Natural killer cell treated with Interleukin-12 subunit alpha and Interleukin-12 subunit beta and Interleukin-15 and Interleukin-18, amount 100 ng/mL, for 72 hours (primary cell): ENCODE results near the gene RAB23. TPM values are rescaled to one million over a fixed set of nuclear protein-coding genes. Genes with fewer than 3 reads are reported as not detected.
A peak's percentile ranks its signal among the peaks of the same experiment; 100 is the strongest.

Experiments used
- ATAC-seq, 2 donors: fragments of 150-1000 bp; cut with Tn5 transposase in 1 of 2; sonication (Bioruptor Pico), chemical (Tn5 transposase) in 1 of 2; 2 replicates each; pipeline ENCODE4 v1.10.0; 2021
- DNase-seq: peaks from one replicate; pipeline ENCODE4 v3.0.0; 2022; ENCODE audit warnings: low spot score
- H3K27ac Mint-ChIP-seq, 2 donors: 1 replicate in 1 of 2; 2 replicates in 1 of 2; pipeline ENCODE4 v1.8.0; 2022; ENCODE audit warnings: mixed read lengths in 2 of 2, mild to moderate bottlenecking in 1 of 2, moderate library complexity in 1 of 2
- H3K27me3 Mint-ChIP-seq, 2 donors: 1 replicate in 1 of 2; 2 replicates in 1 of 2; pipeline ENCODE4 v1.8.0; 2022; ENCODE audit warnings: mixed read lengths in 2 of 2
- H3K36me3 Mint-ChIP-seq: one replicate; pipeline ENCODE4 v1.8.0; 2022; ENCODE audit warnings: mixed read lengths
- H3K4me1 Mint-ChIP-seq, 2 donors: 1 replicate in 1 of 2; 2 replicates in 1 of 2; pipeline ENCODE4 v1.8.0; 2022; ENCODE audit warnings: low read depth in 2 of 2, mixed read lengths in 2 of 2, mild to moderate bottlenecking in 1 of 2
- H3K4me3 Mint-ChIP-seq: one replicate; pipeline ENCODE4 v1.8.0; 2022; ENCODE audit warnings: mixed read lengths
- H3K9me3 Mint-ChIP-seq: 2 replicates; pipeline ENCODE4 v1.8.0; 2022; ENCODE audit warnings: mixed read lengths
- total RNA-seq, 2 donors: library from RNA; stranded (reverse); gene quantifications; one replicate each; pipeline ENCODE4 v1.2.3, GENCODE V29; 2022

RAB23 gene
- total RNA-seq, 2 donors from 2014 or later = 1.7 to 2.7 TPM

DNA sequence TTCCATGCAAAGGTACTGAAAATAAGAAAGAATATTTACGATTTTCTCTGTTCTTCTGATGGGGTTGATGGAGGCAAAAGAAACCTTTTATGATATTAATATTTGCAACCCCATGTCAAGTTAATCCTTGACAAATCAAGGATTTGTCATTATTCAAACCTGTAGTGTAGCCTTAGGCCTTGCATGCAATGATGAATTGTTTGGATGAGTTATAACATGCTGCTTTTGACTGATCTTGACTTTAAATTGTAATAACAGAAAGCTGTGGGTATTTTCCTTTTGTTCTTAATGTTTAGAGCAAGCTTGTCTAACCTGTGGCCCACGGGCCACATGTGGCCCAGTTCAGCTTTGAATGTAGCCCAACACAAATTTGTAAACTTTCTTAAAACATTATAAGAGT is 63.0 kb downstream of the RAB23 start:
- peaks cover 3% of the 10 kb centered on the region for H3K36me3 Mint-ChIP-seq
- no peak overlapping the region for H3K4me3 Mint-ChIP-seq
- H3K27me3 Mint-ChIP-seq = no peaks in the 10 kb centered on the region
- H3K4me1 Mint-ChIP-seq = no peaks in the 10 kb centered on the region
- no peak overlapping the region for H3K27ac Mint-ChIP-seq
- ATAC-seq (no peak), DNase-seq (no peak)
- H3K9me3 Mint-ChIP-seq = no peaks in the 10 kb centered on the region

DNA sequence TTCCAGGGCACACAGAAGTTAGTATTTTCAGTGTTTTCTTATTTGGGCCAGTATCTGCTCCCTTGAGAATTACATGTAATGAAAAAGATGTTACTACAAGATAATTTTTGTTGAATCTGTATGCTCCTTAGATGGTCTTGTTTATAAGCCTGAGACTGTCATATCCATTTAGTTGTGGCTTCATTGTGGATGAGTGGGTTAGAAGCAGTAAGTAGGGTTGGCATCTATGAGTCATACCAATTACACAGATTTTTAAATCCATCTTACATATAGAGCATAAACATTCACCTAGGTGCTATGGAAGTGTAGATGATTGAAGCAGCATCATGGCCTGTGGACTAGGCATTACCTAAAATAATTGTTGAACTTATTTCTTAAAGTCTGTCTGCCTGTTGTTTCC is 63.4 kb downstream of the RAB23 start:
- ATAC-seq = no peak
- no peaks in the 10 kb centered on the region for H3K36me3 Mint-ChIP-seq

GRCh38 chr6:57147955-57148858 is 73.9 kb downstream of the RAB23 start:
- peaks cover 29% of the 10 kb centered on the region for H3K36me3 Mint-ChIP-seq
- DNase-seq (no peak), ATAC-seq (peak in 1 of 2 donors; percentile 56)
- peak overlapping the region in 1 of 2 donors; percentile 11 for H3K27ac Mint-ChIP-seq
- H3K27me3 Mint-ChIP-seq = no peaks in the 10 kb centered on the region
- H3K4me1 Mint-ChIP-seq = peaks cover 0 to 6% of the 10 kb centered on the region in 2 donors
- H3K4me3 Mint-ChIP-seq = peak overlapping the region; percentile 14
- no peaks in the 10 kb centered on the region for H3K9me3 Mint-ChIP-seq

More for the DNA sequence above, 63.4 kb downstream of the RAB23 start:
- DNase-seq = no peak
- H3K27me3 Mint-ChIP-seq = no peaks in the 10 kb centered on the region
- no peak overlapping the region for H3K4me3 Mint-ChIP-seq
- no peaks in the 10 kb centered on the region for H3K9me3 Mint-ChIP-seq
- no peak overlapping the region for H3K27ac Mint-ChIP-seq
- H3K4me1 Mint-ChIP-seq = no peaks in the 10 kb centered on the region

- ATAC-seq (no peak), DNase-seq (no peak)
- H3K27ac Mint-ChIP-seq = no peak overlapping the region
- H3K27me3 Mint-ChIP-seq = no peaks in the 10 kb centered on the region
- H3K36me3 Mint-ChIP-seq = peaks cover 33% of the 10 kb centered on the region
- H3K9me3 Mint-ChIP-seq = no peaks in the 10 kb centered on the region
- peaks cover 0 to 6% of the 10 kb centered on the region in 2 donors for H3K4me1 Mint-ChIP-seq
- H3K4me3 Mint-ChIP-seq = peak overlapping the region; percentile 14
Measured at GRCh38 chr6:57147401-57147800, 74.7 kb downstream of the RAB23 start.

- ATAC-seq (no peak), DNase-seq (no peak)
- no peak overlapping the region for H3K4me3 Mint-ChIP-seq
- H3K27me3 Mint-ChIP-seq = no peaks in the 10 kb centered on the region
- no peak overlapping the region for H3K27ac Mint-ChIP-seq
- no peaks in the 10 kb centered on the region for H3K9me3 Mint-ChIP-seq
- peaks cover 0 to 6% of the 10 kb centered on the region in 2 donors for H3K4me1 Mint-ChIP-seq
- H3K36me3 Mint-ChIP-seq = peaks cover 30% of the 10 kb centered on the region
Measured at GRCh38 chr6:57143690-57144089, 78.4 kb downstream of the RAB23 start.

DNA sequence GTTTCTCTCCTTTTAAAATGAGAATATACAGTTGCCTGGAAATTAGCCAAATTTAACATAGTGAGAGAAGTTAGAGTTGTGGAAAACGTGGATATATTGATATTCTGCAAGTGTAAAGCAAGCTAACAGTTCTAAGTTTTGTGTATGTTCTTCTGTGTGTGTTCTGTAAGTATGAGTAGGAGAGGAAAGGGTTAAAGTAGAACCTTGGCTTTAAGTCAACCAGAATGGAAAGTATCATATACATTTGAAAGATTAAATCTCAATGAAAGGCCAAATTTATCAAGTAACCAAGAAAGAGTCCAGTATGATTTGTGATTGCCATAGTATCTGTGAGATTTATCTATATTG is 80.0 kb downstream of the RAB23 start:
- DNase-seq = no peak
- ATAC-seq = no peak
- Mint-ChIP-seq H3K4me3 (no peak overlapping the region), H3K9me3 (no peaks in the 10 kb centered on the region), H3K36me3 (peaks cover 21% of the 10 kb centered on the region), H3K27ac (no peak overlapping the region), H3K27me3 (no peaks in the 10 kb centered on the region), H3K4me1 (peaks cover 9 to 13% of the 10 kb centered on the region in 2 donors)

DNA sequence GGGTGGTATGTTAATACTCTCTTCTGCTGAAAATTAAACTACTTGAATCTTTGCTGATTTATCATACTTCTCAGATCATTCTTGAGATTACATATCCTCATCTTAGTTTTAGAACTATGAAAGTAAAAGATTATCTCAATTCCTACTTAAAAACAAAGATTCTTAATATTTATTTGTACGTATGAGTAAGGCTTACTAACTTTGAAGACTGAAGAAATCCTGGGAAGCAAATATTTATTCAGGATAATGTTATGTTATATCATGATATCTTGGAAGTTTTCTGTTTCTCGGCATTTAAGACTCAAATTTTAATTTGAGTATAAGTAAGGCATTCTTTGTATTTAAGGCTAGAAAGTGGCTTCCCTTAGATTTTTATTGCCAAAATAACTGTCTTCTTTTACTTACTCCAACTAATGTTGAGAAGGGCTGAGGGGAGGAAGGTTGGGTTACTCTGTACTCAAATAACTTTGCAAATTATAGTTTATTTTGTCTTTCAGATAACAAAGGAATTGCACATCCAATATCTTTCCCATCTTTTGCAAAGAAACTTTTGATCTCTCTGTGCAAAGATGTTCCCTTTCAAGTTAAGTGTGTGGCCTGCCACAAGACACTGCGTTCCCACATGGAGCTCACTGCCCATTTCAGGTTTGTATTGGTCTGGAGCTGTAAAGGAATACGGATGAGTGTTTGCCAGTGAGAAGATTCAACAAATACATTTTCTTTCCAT is 80.5 kb downstream of the RAB23 start:
- H3K4me3 Mint-ChIP-seq = no peak overlapping the region
- H3K9me3 Mint-ChIP-seq = no peaks in the 10 kb centered on the region
- no peak for DNase-seq
- H3K27me3 Mint-ChIP-seq = no peaks in the 10 kb centered on the region
- peaks cover 26% of the 10 kb centered on the region for H3K36me3 Mint-ChIP-seq
- peaks cover 15 to 18% of the 10 kb centered on the region in 2 donors for H3K4me1 Mint-ChIP-seq
- no peak overlapping the region for H3K27ac Mint-ChIP-seq
- no peak for ATAC-seq

GRCh38 chr6:57138026-57138425 is 84.1 kb downstream of the RAB23 start:
- H3K27me3 Mint-ChIP-seq = no peaks in the 10 kb centered on the region
- peaks cover 20 to 22% of the 10 kb centered on the region in 2 donors for H3K4me1 Mint-ChIP-seq
- peaks cover 37% of the 10 kb centered on the region for H3K36me3 Mint-ChIP-seq
- H3K4me3 Mint-ChIP-seq = peak overlapping the region; percentile 71
- DNase-seq (no peak), ATAC-seq (peak; percentile 77 to 81)
- peak overlapping the region; percentile 37 to 51 for H3K27ac Mint-ChIP-seq
- H3K9me3 Mint-ChIP-seq = no peaks in the 10 kb centered on the region

- H3K4me3 Mint-ChIP-seq = peak overlapping the region; percentile 71
- ATAC-seq (peak; percentile 96), DNase-seq (peak; percentile 69)
- H3K27ac Mint-ChIP-seq = peak overlapping the region; percentile 37 to 51
- peaks cover 32% of the 10 kb centered on the region for H3K36me3 Mint-ChIP-seq
- no peaks in the 10 kb centered on the region for H3K27me3 Mint-ChIP-seq
- H3K4me1 Mint-ChIP-seq = peaks cover 20 to 22% of the 10 kb centered on the region in 2 donors
- H3K9me3 Mint-ChIP-seq = no peaks in the 10 kb centered on the region
Measured at GRCh38 chr6:57137350-57137749, 84.8 kb downstream of the RAB23 start.

Other genes with a start within 250 kb of the RAB23 start
- 10 to 100 TPM; 11.4 to 16.8 TPM for gene KIAA1586, start 175.6 kb downstream of the RAB23 start, total RNA-seq
- gene ZNF451, start 132.1 kb downstream of the RAB23 start, total RNA-seq = 10 to 100 TPM; 53.8 to 81.2 TPM
- gene BAG2, start 50.0 kb downstream of the RAB23 start, total RNA-seq = 1 to 10 TPM; 3.3 to 6.9 TPM
- 10 to 100 TPM; 29.1 to 57.3 TPM for gene PRIM2, start 95.3 kb upstream of the RAB23 start, total RNA-seq